Measurements from ENCODE around the gene FAAP20. TPM values are rescaled to one million over a fixed set of nuclear protein-coding genes. Genes with fewer than 3 reads are reported as not detected.

The FAAP20 gene
- total RNA-seq, 2 donors from 2014 or later: 19.8 to 23.6 TPM

- no peaks in the 10 kb centered on the region for H3K27me3 ChIP-seq
- DNase-seq (no peak), ATAC-seq (no peak)
- peak within 1 kb of the TSS; percentile 97 to 99 (median 98) for H3K27ac ChIP-seq
- peak within 1 kb of the TSS in 1 of 2 donors; percentile 37 for H3K4me3 ChIP-seq
- H3K4me1 ChIP-seq: peaks cover 52% of the 10 kb centered on the region
- WGBS, 2 donors: 1% methylated on average over 55 of the region's 100 CpGs; no CpG with 5 or more reads in 1 of the 2 donors
- no peaks in the 10 kb centered on the region for H3K9me3 ChIP-seq
- no peak for TF ChIP-seq CTCF (IDR thresholded peaks at IDR 0.05)
- TF ChIP-seq POLR2A (IDR thresholded peaks at IDR 0.05): no peak
- intact Hi-C loops (cut with DNase I): no loop called here
- H3K36me3 ChIP-seq (replicated peaks in 1 of 2; ENCODE audit: insufficient read depth in 1 of 2, low read depth in 2 of 2): no peaks in the 10 kb centered on the region
These were observed 33.6 kb upstream of the FAAP20 start, which contains the start of gene SKI for GRCh38 chr1:2228157-2228594. Gene SKI (plus strand): TSS chr1:2228319. CDS start chr1:2228767, 448 bp downstream.

DNA sequence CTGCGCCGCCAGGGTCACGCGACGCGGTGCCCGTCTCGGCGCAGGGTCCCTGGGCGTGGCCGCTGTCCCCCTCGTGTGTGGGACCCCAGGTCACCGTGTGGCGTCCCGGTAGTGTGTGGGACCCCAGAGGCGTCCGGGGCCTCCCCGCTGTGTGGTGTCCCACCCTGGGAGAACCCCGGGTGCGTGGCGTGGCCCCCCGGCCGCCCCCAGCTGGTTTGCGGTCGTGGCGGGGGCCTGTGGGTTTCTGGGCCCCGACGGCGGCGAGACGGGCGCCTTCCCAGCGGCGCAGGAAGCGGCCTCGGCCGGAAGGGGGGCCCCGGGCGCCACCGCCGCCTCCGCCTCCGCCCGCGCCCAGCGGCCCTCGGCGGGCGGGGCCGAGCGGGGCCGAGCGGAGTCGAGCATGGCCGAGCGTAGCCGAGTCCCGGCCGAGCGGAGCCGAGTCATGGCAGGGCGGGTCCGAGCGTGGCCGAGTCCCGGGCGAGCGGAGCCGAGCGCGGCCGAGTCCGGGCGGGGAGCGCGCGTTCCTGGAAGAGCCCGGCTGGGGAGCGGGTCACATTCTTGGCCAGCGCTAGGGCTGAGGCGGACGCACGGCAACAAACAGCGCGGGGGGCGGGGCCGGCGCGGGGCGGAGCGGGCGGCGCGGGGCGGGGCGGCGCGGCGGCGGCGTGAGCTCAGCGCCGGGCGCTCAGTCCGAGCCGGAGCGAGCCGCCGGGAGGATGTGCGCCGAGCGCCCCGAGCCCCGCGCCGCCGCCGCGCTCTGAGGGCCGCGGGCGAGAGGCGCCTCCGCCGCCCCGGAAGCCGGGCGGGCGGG, 33.0 kb upstream of the FAAP20 start:
- Histone ChIP-seq H3K27me3 (no peaks in the 10 kb centered on the region), H3K27ac (peak overlapping the region; percentile 97 to 99 (median 98)), H3K4me3 (no peak overlapping the region), H3K4me1 (peaks cover 45% of the 10 kb centered on the region), H3K36me3 (replicated peaks in 1 of 2; ENCODE audit: insufficient read depth in 1 of 2, low read depth in 2 of 2) (no peaks in the 10 kb centered on the region), H3K9me3 (no peaks in the 10 kb centered on the region)
- peak; percentile 94 for ATAC-seq
- TF ChIP-seq POLR2A (IDR thresholded peaks at IDR 0.05): peak; percentile 78 to 84 (median 79)
- TF ChIP-seq CTCF (IDR thresholded peaks at IDR 0.05): peak in 3 of 7 experiments; percentile 7 to 41 (median 24)
- intact Hi-C loops (cut with DNase I): no loop called here
- WGBS, 2 donors: 0% methylated on average over 121 of the region's 129 CpGs; no CpG with 5 or more reads in 1 of the 2 donors
- DNase-seq: peak; percentile 97 to 98 (median 97)

DNA sequence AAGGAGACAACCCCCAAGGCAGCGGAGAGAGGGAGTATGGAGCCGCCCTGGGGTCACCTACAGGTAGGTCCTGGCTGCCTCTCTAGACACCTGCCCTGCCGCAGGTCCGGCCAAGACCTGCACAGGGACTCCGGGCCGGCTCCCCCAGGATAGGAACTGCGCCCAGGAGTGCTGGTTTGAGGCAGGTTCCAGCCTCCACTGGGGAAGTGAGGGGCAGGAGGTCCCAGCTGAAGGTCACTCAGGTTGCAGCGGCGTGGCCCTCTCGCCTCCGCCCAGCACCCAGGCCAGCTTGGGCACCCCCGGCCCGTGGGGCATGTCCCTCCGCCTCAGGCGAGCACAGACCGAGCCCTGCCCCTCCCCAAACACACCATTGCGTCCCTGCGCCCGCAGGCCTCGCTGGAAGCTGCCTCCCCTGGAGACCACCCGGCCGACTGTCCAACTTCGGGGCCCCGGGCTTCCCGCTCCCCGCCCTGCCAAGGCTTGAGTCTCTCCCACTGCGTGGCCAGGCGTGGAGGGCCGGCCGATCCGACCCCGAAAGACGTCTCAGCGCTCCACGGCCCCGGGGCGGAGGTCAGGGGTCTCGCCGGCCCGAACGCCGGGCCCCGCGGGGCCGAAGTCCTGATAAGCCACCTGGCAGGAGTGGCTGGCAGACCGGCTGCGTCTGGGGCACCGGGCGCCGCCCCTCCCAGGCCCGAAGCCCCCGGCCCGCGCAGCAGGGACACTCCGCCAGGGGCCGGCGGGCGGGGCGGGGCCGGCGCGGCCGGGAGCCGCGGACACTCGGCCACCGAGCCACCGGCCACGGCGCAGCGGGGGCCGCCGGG, 32.2 kb upstream of the FAAP20 start:
- no peak for TF ChIP-seq POLR2A (IDR thresholded peaks at IDR 0.05)
- no peak for TF ChIP-seq CTCF (IDR thresholded peaks at IDR 0.05)
- Histone ChIP-seq H3K9me3 (no peaks in the 10 kb centered on the region), H3K27me3 (no peaks in the 10 kb centered on the region), H3K36me3 (replicated peaks in 1 of 2; ENCODE audit: insufficient read depth in 1 of 2, low read depth in 2 of 2) (no peaks in the 10 kb centered on the region), H3K4me3 (no peak overlapping the region), H3K4me1 (peaks cover 37% of the 10 kb centered on the region), H3K27ac (peak overlapping the region; percentile 97 to 99 (median 98))
- DNase-seq (no peak), ATAC-seq (peak; percentile 14)
- WGBS, 2 donors: 19% methylated on average over 73 of the region's 73 CpGs; no CpG with 5 or more reads in 1 of the 2 donors
- intact Hi-C loops (cut with DNase I): no loop called here

- Histone ChIP-seq H3K27ac (no peak overlapping the region), H3K4me3 (no peak overlapping the region), H3K27me3 (no peaks in the 10 kb centered on the region), H3K9me3 (no peaks in the 10 kb centered on the region), H3K4me1 (peaks cover 18% of the 10 kb centered on the region), H3K36me3 (replicated peaks in 1 of 2; ENCODE audit: insufficient read depth in 1 of 2, low read depth in 2 of 2) (no peaks in the 10 kb centered on the region)
- intact Hi-C loops (cut with DNase I): no loop called here
- no peak for ATAC-seq
- WGBS, 2 donors: 64 to 81% methylated on average over 6 to 16 of the region's 18 CpGs
- DNase-seq: no peak
- TF ChIP-seq CTCF (IDR thresholded peaks at IDR 0.05) (no peak), POLR2A (IDR thresholded peaks at IDR 0.05) (no peak)
These were observed 30.3 kb upstream of the FAAP20 start for GRCh38 chr1:2224631-2225428.
